ENCODE results near the gene MMP24OS.
"Not testable (repeated sequence)": the region's sequence is repeated elsewhere in the genome, so short reads cannot be mapped to it uniquely, and the experiment has no call there.

The MMP24OS gene

GRCh38 chr20:35277531-35278395 is at the start of gene MMP24OS:
TSS of gene MMP24OS (minus strand) at chr20:35278122. CDS start at chr20:35277929, 193 bp downstream.
- DNase-seq = peak; percentile 90 to 92
- TF ChIP-seq GATA1 (IDR thresholded peaks at IDR 0.05; ENCODE audit: low read depth, low read length) (no peak), POLR2A (IDR thresholded peaks at IDR 0.05; ENCODE audit: low read length) (peak; percentile 81)

- peak; percentile 37 to 38 for DNase-seq
- TF ChIP-seq POLR2A (IDR thresholded peaks at IDR 0.05; ENCODE audit: low read length) = no peak
- no peak for TF ChIP-seq GATA1 (IDR thresholded peaks at IDR 0.05; ENCODE audit: low read depth, low read length)
Measured at GRCh38 chr20:35327074-35327976, 49.4 kb upstream of the MMP24OS start.

- DNase-seq = no peak
- TF ChIP-seq GATA1 (IDR thresholded peaks at IDR 0.05; ENCODE audit: low read depth, low read length) (no peak), POLR2A (IDR thresholded peaks at IDR 0.05; ENCODE audit: low read length) (no peak)
Measured at GRCh38 chr20:35326740-35327073, 48.8 kb upstream of the MMP24OS start.

DNA sequence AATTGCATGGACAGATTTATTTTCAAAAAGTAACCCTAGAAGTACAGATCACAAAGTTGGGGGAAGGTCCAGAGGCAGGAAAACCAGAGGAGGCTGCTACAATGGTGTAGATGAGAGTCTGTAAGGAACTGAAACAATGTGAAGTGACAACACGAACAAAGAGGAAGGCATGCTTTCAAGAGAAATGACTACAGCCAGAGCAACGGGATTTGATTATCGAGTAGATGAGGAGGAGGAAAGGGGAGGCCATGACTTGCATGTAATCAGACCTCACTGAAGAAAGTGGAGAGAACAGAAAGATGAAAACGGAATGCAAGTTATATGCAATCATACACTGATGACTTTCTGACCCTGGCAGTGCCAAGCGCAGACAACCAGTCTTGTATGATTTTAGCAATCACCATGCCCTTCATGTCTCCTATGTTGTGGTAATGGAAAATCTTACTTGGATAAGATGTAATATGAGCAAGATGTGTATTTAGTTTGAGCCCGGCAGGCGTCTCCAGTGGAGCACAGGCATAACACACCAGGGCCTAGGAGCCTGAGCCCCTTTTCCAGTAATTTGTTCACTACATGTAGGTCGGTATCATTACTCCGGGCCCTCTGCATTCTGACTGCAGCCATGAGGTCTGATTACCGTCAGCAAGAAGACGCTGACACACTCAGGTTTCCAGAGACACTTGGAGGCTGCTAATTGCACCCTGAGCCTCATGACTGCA is 48.3 kb upstream of the MMP24OS start:
- DNase-seq = no peak
- TF ChIP-seq GATA1 (IDR thresholded peaks at IDR 0.05; ENCODE audit: low read depth, low read length) = no peak
- TF ChIP-seq POLR2A (IDR thresholded peaks at IDR 0.05; ENCODE audit: low read length) = no peak

GRCh38 chr20:35325401-35325800 is 47.5 kb upstream of the MMP24OS start:
- no peak for DNase-seq
- TF ChIP-seq POLR2A (IDR thresholded peaks at IDR 0.05; ENCODE audit: low read length) (no peak), GATA1 (IDR thresholded peaks at IDR 0.05; ENCODE audit: low read depth, low read length) (no peak)

- no peak for DNase-seq
- TF ChIP-seq POLR2A (IDR thresholded peaks at IDR 0.05; ENCODE audit: low read length) = no peak
- TF ChIP-seq GATA1 (IDR thresholded peaks at IDR 0.05; ENCODE audit: low read depth, low read length) = no peak
Measured at GRCh38 chr20:35320396-35321126, 42.6 kb upstream of the MMP24OS start.

DNA sequence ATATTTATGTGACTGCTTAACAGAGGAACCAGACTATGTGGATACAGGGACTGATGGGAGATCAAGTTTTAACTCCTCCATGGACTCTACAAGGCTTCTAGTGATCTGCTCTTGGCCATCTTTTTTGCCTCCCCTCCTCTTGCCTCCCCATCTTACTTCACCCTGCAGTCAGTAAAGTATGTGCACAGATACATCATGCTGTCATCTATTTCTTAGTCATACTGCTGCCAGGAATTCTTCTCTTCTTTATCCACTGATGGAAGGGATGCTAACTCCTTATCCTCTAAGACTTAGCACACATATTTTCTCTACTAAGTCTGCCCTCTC is 41.9 kb upstream of the MMP24OS start:
- no peak for TF ChIP-seq POLR2A (IDR thresholded peaks at IDR 0.05; ENCODE audit: low read length)
- TF ChIP-seq GATA1 (IDR thresholded peaks at IDR 0.05; ENCODE audit: low read depth, low read length) = no peak
- no peak for DNase-seq

GRCh38 chr20:35319192-35319870 is 41.4 kb upstream of the MMP24OS start:
- TF ChIP-seq POLR2A (IDR thresholded peaks at IDR 0.05; ENCODE audit: low read length) (no peak), GATA1 (IDR thresholded peaks at IDR 0.05; ENCODE audit: low read depth, low read length) (no peak)
- DNase-seq = no peak

DNA sequence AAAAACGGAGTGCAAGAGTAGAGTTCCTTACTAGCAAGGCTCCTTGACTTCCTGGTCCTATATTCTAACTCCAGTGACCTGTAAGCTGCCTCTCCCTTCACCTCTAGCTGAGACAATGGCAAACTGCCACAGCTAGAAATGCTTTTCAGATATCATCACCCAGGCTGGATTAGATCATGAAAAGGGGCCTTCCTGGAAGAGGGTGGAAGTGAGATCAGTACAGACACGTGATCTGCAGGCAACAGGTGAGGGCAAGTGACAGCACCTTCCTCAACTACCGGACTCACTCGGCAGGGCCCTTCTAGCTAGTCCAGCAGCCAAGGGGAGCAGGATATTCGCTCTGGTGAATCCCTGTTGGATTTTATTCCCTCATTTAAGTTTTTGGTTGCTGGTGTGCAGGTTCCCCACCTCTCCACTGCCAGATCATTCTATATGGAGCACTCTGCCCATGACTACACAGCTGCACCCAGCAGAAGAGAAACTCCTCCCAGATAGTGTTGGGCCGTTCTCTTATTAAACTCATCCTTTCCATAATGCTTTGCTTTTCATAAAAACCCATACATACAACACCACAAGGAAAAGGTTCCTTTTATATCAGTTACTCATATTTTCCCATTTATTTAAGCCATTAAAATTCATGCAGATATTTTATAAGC is 40.7 kb upstream of the MMP24OS start:
- no peak for DNase-seq
- TF ChIP-seq GATA1 (IDR thresholded peaks at IDR 0.05; ENCODE audit: low read depth, low read length) (no peak), POLR2A (IDR thresholded peaks at IDR 0.05; ENCODE audit: low read length) (no peak)

- no peak for DNase-seq
- TF ChIP-seq POLR2A (IDR thresholded peaks at IDR 0.05; ENCODE audit: low read length) = no peak
- no peak for TF ChIP-seq GATA1 (IDR thresholded peaks at IDR 0.05; ENCODE audit: low read depth, low read length)
Measured at GRCh38 chr20:35317416-35318210, 39.7 kb upstream of the MMP24OS start.

DNA sequence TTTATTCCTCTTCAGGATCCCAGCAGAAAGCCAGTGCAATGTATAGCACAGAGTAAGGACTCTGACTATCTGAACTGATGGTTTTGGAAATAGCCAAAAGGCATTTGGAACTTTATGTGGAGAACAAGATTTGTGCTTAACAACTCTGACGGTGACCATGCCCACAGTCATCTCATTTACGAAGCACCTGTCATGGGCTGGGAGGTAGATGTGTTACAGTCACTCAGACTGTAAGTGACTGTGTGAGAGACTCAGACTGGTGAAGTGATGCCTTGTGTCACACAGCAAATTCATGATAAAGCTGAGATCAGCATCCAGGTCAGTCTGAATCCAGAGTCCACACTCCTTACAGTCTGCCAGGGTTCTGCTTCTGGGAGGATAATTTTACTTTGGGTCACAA is 38.2 kb upstream of the MMP24OS start:
- TF ChIP-seq POLR2A (IDR thresholded peaks at IDR 0.05; ENCODE audit: low read length) = no peak
- TF ChIP-seq GATA1 (IDR thresholded peaks at IDR 0.05; ENCODE audit: low read depth, low read length) = no peak
- DNase-seq = no peak

DNA sequence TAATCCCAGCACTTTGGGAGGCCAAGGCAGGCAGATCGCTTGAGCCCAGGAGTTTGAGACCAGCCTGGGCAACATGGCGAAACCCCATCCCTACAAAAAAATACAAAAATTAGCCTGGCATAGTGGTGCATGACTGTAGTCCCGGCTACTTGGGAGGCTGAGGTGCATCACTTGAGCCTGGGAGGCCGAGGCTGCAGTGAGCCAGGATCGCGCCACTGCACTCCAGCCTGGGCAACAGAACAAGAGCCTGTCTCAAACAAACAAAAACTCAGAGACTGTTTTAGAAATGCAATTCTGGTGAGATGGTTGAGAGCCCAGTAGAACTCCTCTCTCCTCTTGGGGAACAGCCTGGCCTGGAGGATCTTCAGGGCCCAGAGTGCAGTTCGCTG is 37.7 kb upstream of the MMP24OS start:
- DNase-seq = not testable (repeated sequence)
